NCI-H1092 (cell line): ENCODE measurements around the gene CDC42BPB.

Source experiments
- DNase-seq: peaks from one replicate; lab custom pipeline; 2025; lab: John Stamatoyannopoulos, UW

Gene CDC42BPB

DNA sequence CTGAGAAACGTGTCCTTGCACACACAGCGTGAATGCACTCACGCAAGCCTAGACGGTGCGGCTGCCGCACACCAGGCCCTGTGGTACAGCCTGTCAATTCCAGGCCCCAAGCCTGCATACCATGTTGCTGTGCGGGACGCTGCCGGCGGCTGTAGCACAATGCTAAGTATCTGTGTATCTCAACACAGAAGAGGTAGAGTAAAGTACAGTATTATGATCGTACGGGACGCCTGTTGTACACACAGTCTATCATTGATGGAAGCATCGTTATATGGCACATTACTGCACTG is 89.9 kb downstream of the CDC42BPB start:
- no peak for DNase-seq

DNA sequence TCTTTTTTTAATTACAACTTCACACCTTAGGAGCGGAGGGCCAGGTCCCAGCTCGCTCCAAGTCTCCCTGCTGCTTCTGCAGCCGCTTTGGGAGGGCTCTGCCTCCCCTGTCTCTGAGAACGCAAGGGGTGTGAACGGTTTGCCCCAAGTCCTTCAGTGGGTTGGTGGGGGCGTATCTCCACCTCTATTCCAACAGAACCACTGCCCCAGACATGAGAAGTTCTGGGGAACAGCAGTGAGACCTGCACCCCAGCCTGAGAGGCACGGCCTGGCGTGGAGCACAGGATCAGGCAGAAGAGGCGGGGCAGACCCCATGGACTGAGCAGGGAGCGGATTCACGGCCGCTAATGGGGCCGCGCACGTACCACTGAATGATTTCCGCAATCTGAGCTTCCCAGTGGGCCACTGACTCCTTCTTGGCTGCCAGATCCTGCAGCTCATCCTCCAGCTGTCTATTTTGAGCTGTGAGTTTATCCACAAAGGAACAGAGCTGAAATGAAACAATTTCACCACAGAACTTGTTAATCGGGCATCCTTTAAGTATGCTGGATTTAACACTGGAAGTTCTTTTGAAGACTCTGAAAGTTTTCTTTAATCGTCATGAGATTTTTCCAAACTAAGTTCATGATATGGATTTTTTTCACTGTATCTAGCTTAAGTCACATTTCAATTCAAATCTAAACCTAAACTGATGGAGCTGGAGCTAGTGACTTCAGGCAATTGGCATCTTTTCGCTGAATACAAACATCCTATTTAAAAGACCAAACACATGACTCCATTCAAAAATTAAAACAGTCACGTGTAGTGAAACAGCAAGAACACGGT is 90.5 kb downstream of the CDC42BPB start:
- no peak for DNase-seq

DNA sequence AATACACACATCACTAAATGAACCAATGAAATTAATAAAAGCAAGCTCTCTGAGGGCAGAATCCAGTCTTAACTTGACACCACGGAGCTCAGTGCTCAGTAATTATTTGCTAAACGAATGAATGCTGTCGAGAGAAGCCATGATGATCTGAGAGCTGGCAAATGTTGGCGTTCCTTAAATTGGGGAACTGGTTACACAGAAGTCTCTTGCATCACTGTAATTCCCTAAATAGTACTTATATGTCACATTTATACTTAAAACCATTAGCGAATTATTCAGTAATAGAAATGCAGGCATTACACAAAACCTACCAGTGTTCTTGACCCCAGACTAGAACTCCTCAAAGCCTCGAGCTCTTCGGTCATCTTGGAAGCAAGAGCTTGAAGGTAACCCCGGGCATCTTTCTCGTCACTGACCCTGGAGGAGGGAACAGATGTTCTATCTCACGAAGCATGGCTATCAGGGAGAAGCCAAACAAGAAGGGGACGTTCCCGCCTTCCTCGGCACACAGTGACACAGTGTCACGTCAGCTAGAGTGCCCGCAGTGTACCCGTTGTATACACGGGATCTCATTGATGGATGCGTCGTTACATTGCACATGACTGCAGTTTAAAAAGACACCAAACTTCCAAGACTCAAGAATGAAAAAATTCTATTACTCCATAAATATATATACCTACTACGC is 91.2 kb downstream of the CDC42BPB start:
- no peak for DNase-seq

DNA sequence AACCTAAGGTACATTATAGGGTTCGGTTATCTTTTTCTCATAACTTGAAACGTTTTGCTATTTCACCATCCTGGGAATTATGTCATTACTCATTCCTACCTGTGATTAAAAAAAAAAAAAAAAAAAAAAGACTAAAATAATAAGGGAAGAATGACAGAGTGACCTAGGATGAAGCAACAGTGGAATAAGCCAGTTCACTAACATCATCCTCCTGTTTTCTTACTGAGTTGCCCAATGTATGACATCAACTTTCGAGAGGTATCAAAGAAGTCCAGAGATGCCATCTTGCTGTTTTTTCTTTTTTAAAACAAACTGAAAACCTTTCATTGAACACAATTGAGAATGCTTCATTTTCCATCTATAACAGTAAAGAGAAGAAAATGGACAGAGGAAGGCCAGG is 92.1 kb downstream of the CDC42BPB start:
- DNase-seq, result no peak

DNA sequence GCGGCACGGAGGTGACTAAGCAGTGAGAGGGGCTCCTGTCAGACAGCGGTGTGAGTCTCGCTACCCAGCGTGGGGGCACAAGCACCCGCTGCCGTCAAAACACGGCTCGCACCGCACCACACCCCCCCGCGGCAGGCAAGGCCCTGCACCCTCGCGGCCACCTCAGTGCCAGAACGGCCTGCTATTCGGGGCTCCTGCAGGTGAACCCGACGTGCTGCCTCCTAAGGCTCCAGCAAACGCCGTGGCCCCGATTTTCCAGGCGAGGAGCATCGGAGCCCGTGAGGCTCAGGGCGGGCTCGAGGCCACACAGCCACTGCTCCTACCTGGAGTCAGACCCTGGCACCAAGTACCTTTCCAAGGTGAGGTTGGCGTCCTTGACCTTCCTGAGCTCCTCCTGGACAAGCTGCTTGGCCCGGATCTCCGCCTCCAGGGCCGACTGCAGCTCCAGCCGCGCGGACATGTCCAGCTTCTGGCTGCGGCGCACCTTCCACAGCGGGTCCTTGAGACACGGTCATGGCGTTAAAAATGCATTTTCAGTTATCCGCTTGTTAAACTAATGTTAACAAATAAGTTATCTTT is 93.1 kb downstream of the CDC42BPB start:
- DNase-seq, result no peak

DNA sequence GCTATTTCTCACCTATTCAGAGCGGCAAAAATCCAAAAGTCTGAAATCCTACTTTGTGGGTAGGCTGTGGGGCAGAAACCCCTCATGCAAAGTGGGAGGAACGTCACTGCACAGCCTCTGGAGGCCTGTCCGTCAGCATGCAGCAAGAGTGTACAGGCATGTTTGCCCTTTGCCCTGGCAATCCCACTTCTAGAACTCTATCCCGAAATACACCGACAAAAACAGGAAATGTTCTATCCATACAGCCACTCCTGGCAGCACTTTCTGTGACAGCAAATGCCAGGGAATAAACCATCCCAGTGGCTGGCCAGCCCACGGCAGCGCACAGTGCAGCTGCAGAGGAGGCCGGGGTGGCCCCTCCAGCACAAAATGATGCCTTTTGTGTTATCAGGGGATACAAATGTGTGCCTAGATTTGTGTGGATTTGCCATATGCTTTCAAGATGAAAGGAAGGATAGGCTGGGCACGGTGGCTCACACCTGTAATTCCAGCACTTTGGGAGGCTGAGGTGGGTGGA is 95.2 kb downstream of the CDC42BPB start:
- no peak for DNase-seq

DNA sequence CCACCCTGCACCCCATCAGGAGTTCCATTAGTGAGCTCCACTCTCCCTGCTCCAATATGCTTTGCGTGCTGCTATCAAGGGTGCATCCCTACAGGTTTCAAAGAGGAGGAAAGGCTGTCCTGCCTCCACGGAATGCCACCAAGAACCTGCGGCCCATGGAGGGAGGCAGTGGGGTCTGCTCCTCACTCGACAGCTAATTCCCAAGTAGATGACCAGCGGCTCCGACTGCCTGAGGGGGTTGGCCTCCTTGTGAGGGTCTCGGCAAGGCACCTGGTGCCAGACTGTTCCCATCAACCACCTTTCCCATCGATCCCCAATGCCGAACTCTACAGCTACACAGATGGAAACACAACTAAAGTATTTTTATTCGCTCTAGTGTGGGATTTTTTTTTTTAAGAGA is 98.9 kb downstream of the CDC42BPB start:
- DNase-seq, result no peak

DNA sequence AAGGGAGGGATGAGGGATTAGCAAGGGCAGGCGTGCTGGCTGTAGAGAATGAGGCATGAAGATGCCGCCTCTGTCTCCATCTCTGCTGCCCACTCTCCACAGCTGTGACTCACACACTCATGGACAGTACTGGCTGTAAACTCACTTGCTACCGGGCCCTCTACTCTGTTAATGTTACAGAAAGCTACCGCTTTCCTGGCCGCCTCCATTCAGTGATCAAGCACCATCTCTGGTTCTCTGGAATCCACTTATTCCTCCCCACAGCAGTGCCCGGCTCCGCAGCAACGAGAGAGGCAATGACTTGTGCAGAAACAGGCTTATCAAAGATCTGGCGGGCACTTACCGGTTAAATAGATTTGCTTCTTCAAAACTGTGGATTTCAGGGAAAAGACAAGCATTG is 100.1 kb downstream of the CDC42BPB start:
- DNase-seq, result no peak

DNA sequence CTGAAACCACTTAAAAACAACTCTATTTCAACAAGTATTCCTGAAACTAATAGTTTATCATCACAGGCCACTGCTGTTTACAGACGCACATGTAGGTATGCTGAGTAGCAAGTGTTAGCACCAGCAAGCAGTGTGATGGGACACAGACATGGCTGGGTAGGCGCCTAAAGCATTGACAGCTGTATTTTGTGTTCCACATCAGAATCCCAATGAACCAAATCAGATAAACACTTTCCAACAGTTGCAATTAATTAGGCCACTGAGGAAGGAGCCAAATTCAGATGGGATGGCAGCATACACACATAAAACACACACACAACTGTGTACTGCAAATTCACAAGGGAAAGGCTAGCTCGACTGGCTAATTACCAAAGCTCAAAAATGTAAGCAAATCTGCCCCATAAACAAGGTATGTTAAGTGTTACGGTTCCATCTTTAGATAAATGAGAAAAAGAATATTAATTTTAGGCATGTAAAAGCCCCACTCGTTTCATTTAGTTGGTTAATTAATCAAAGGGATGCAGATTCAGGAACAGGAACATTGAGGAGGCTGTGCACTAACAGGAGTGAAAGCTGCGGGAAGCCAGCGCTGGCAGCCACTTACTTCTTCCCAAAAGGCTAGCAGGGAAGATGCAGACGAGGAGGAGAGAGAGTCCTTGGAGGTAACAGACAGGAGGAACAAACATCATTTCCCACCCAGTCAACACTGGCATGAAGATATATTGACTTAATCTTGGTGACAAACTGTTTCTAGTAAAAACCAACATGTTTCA is 101.5 kb downstream of the CDC42BPB start:
- DNase-seq, result no peak

DNA sequence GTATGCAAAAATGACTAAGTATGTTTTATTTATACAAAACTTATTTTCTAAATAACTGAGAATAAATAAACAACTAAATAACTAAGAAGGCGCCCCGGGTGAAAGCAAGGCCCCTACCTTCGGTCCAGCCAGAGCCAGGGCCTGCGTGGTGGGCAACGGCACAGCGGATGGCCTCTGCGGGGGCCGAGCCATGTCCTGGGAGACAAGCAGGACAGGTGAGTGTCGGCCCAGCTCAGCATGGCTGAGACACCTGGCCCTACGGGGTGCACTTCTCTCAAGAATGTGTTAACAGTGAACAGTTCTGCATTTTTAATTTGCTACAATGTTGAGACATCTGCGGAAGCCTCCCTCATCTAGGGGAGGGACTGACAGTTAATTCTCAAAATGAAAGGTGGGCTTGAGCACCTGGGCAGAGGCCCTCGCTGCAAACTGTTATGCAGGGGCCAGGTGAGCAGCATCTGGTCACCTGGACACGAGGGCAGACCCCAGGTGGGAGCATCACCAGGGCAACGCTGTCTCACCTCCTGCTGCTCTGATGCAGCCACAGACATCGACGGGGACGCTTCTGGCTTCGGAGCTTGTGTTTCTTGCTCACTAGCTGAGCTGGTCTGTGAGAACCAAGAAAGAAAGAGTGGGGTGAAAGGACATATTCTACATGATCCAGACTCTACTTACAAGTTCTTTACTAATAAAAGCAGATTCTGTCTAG is 103.1 kb downstream of the CDC42BPB start:
- DNase-seq, result no peak

DNA sequence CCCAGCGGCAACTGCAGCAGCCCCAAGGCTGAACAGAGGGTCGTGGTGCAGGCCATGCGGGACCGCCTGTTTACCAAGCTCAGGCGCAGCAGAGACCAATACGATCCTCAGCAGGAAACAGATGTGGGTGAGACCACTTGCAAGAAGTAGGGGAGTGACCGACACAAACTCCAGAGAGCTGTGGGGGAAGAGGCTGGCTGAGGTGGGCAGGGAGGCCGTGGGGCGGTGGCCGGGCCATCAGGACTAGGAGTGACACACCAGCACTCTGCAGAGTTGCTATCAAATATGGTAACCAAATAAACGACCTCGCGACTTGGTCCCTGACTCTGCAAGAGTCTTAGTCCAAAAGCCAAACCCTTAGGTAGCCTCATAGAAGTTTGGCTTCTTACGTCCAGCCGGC is 104.2 kb downstream of the CDC42BPB start:
- DNase-seq, result no peak

DNA sequence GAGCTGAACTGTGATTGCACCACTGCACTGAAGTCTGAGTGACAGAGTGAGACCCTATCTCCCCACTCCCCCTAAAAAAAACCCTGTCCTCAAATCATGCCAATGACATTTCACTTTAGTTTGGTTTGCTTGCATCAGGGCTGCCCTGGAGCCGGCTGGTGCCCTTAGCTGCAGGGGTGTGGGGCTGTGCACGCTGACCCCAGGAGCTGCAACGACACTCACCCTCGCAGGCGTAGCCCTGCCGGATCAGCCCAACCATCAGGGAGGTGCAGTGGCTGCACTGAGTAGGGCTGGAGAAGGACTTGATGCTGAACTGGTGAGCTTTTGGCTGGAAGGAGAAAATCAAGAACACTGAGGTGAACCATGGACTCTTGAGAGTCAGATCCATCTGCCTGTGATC is 105.1 kb downstream of the CDC42BPB start:
- no peak for DNase-seq

DNA sequence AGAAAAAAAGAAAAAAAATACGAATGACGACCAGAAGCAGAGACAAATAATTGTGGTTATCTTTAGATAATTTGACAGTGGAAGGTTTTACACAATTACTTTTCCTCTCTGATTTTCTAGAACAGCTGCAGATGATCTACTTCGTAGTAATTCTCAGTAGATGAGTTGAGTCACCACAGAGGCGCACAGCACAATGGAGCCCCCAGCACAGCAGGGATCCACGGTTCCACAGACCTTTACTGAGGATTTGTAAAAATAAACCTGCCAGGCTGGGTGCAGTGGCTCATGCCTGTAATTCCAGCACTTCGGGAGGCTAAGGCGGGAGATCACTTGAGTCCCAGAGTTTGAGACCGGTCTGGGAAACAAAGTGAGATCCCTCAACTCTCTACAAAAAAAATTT is 105.5 kb downstream of the CDC42BPB start:
- DNase-seq, result no peak

DNA sequence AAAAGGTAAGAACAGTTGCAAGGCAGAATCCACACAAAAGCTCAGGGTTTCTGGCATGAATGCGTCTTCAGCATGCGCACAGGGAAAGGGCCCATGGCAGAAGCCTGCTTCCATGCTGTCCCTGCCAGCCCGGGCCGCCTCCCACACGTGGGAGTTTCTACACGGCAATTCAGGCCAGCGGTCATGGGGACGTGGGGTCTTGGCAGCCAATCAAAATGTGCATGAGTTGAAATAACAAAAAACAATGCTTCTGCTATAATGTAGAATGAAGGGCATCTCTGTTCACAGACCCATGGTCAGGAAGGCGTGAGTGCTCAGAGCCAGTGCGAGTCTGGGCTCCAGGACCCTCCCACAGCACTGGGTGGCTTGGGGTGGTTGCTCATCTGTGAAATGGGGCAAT is 106.3 kb downstream of the CDC42BPB start:
- DNase-seq, result no peak

DNA sequence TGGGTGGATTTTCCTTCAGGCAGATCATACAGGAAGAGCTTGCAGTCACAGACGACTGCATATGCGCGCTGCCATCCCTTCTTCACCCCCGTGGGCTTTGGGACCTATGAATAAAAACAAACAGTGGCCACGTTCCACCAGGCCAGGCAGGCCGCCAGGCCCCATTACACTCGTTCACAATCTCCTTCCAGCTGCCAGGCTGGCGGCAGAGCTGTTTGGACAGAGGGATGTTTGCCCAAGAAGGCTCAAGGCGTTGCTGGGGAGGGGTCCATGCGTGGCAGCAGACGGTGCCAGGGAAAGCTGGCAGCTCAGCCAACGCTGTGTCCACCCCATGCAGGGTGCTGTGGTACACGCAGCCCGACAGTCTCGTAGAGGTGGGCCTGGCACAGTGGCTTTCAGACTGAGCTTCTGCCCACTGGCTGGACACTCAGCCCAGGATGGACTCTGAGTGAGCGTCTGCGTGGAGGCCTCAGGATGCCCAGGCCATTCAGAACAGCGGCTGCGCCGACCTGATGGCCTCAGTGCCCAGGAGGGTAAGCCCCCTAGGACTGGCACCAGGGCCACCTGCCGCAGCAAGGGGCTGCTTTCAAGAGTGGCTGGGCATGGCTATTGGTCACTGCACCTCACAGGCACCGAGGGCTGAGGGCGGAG is 107.4 kb downstream of the CDC42BPB start:
- DNase-seq, result peak; percentile 88

DNA sequence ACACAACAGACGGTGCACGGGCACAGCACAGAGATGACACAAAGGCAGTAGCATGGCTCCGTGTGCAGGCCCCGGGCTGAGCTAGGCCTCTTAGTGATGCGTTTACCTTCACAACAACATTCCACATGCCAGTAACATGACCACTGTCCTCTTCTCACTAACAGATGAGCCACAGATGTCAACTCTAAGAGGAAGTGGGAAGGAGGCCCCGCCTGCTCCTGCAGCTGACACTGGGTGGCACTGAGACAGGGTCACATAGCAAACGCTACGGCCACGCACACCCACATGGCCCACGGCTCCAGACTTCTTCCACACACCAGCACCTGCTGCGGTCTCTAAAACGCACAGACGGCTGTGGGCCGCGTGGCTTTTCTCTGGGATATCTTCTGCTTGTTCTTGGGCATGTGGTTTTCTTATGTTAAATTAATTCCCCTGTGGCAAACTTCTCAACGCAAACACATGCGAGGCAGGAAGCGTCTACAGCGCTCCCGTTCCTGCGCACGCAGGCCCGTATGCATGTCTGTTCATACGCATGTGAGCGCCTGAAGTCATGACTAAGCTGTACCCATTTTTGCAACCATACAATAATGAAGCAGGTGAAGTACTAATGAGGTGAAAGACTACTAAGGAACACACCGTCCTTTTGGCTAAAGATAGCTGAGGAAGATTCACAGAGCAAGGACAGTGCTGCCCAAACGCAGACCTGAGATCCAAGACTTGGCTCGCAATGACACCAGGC is 108.1 kb downstream of the CDC42BPB start:
- DNase-seq, result no peak

DNA sequence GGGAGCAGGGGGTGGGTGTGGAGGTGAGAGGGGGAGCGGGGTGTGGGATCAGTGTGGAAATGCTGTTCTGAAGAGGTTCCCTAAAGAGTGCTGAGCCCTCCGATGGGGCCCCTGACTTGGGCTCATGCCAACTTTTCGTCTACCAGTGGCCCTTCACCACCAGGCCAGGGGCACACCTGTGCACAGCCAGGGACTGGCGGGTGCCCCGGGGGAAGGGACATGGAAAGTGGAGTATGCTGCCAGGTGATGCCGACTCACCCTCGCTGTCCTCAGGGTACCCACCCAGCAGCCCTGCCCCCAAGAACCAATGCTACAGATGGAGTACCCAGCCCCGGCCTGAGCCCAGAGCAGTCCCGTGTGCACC is 108.7 kb downstream of the CDC42BPB start:
- DNase-seq, result no peak

DNA sequence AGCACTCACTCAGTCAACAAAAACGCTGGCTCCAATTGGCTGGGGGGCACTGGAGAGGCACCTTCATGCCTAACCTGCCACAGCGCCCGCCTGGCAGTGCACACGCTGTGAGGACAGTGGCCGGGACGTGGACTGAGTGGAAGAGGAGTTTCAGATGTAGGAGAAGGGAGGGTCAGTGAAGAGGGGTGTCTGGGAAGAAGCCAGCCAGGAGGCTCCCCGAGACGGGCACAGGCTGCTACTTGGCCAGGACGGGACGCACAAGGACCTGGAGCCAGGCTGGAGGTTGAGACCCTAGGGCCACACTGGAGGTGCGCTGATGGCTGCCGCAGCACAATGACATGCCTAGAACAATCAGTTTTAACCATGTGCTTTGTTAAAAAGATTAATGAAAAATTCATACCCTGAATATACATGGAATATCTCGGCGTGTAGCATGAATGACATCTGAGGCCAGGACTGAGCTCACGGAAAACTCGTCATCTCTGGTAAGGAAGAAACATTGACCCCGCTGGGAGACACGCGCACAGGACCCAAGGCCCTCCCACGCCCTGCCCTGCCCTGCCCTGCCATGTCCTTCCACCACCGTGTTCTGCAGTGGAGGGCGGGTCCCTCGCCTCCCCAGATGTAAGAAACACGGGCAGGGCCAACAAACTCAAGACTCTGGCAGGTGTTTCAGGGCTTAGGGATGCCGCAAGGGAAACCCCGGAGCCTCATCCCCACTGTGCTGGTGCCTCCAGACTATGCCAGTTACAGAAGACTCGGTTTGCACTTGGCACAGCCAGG is 109.8 kb downstream of the CDC42BPB start:
- DNase-seq, result no peak

DNA sequence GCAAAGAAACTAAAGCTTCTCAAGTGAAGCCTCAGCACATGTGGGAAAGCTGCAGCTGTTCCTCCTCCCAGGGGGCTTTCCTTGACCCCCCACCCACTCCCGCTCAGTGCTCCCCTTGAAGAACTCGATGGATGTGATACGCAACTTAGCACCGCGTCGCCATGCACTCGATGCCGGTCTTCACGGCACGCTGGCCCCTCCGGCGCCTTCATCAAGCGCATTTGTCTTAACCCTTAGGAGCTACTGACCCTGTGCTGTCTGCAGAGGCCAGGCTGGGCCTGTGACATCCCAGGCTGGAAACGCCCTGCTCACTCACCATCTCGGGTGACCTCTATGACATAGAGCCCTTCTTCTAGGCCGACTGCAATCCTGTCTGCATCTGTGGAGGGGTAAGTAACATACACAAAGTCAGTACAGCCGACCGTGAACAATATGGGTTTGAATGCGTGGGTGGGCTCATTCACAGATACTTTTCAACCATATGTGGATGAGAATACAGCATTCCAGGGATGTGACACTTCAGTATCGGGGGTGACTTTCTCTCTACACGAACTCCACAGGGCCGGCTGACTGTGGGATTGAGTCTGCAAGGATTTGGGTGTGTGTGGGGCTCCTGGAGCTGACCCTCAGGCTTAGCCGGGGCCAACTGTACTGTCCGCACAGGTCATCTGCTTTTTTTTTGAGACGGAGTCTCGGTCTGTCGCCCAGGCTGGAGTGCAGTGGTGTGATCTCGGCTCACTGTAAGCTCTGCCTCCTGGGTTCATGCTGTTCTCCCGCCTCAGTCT is 111.8 kb downstream of the CDC42BPB start:
- DNase-seq, result no peak
